NB4 (cell line): ENCODE results near the gene CATSPER1.

Experiments used
- DNase-seq: peaks from one replicate; pipeline ENCODE4 v3.0.0; 2010; ENCODE audit warnings: low read depth
- H3K4me3 ChIP-seq: one replicate; pipeline ENCODE4 v1.5.1; 2011; ENCODE audit warnings: mild to moderate bottlenecking, low read depth, low read length, moderate library complexity
- CTCF ChIP-seq: IDR thresholded peaks from one replicate; pipeline ENCODE4 v1.5.1; 2012; ENCODE audit warnings: low read depth, low read length
- MAX ChIP-seq: IDR thresholded peaks from 2 replicates; pipeline ENCODE4 v1.6.1; 2011; ENCODE audit warnings: low read depth, low read length
- MYC ChIP-seq: IDR thresholded peaks from 2 replicates; pipeline ENCODE4 v1.6.1; 2011; ENCODE audit warnings: low read depth, low read length
- POLR2A ChIP-seq: IDR thresholded peaks from 2 replicates; pipeline ENCODE4 v1.6.1; 2011; ENCODE audit warnings: mild to moderate bottlenecking; ENCODE audit not compliant: insufficient read length; ENCODE audit errors: extremely low read depth

The CATSPER1 gene

GRCh38 chr11:65977621-65978390, 48.5 kb downstream of the CATSPER1 start:
- H3K4me3 ChIP-seq: no peak overlapping the region
- no peak for DNase-seq
- TF ChIP-seq POLR2A: no peak
- no peak for TF ChIP-seq MYC
- TF ChIP-seq CTCF: no peak
- TF ChIP-seq MAX: no peak

- DNase-seq: no peak
- no peak overlapping the region for H3K4me3 ChIP-seq
- TF ChIP-seq CTCF: no peak
Observed at GRCh38 chr11:65976216-65977176, 49.8 kb downstream of the CATSPER1 start.

GRCh38 chr11:65975771-65976170, 50.5 kb downstream of the CATSPER1 start:
- DNase-seq: no peak
- H3K4me3 ChIP-seq: no peak overlapping the region
- TF ChIP-seq MAX: no peak
- no peak for TF ChIP-seq MYC

GRCh38 chr11:65973439-65974110, 52.7 kb downstream of the CATSPER1 start:
- DNase-seq: no peak
- no peak overlapping the region for H3K4me3 ChIP-seq
- TF ChIP-seq MAX: no peak
- TF ChIP-seq POLR2A: no peak
- no peak for TF ChIP-seq MYC
- no peak for TF ChIP-seq CTCF

GRCh38 chr11:65972116-65972515, 54.2 kb downstream of the CATSPER1 start:
- no peak for DNase-seq
- H3K4me3 ChIP-seq: no peak overlapping the region
- TF ChIP-seq MYC (no peak), POLR2A (no peak), MAX (no peak), CTCF (no peak)
